Lower leg skin (tissue), 4 donors: Measurements from ENCODE around the gene PCCA. TPM values are rescaled to one million over a fixed set of nuclear protein-coding genes. Genes with fewer than 3 reads are reported as not detected.
A peak's percentile ranks its signal among the peaks of the same experiment; 100 is the strongest.
"Not testable (repeated sequence)": the region's sequence is repeated elsewhere in the genome, so short reads cannot be mapped to it uniquely, and the experiment has no call there.

Source experiments
- DNase-seq, 2 donors: peaks; one replicate each; pipeline ENCODE4 v3.0.0-alpha.2; 2019; ENCODE audit warnings: low spot score in 2 of 2
- H3K4me3 ChIP-seq: fragments of 200-600 bp; sonication (generic); 2 replicates; pipeline ENCODE4 v1.5.1; 2017; ENCODE audit warnings: mild to moderate bottlenecking, low read depth; ENCODE audit not compliant: poor library complexity, severe bottlenecking
- CTCF ChIP-seq, 3 donors: fragments of 450-650 bp; IDR thresholded peaks; one replicate each; pipeline ENCODE4 v1.5.1; 2016; ENCODE audit warnings: antibody characterized with exemption in 3 of 3, mild to moderate bottlenecking in 3 of 3, moderate library complexity in 2 of 3
- POLR2A ChIP-seq, 2 donors: fragments of 450-650 bp; IDR thresholded peaks; one replicate each; pipeline ENCODE4 v1.6.1; 2016 to 2017; ENCODE audit warnings: antibody characterized with exemption in 2 of 2, mild to moderate bottlenecking in 1 of 2, moderate library complexity in 1 of 2
- WGBS, 2 donors: methylation state at CpG; one replicate each; pipeline ENCODE4 v1.1.5; 2018; 5-methylcytosine and 5-hydroxymethylcytosine counted together
- intact Hi-C: fragments of 100-400 bp; cut with DNase I; formaldehyde crosslinking; loops from one replicate; pipeline ENCODE4 v1.15.0; 2023; ENCODE audit warnings: low total_unique reads
- total RNA-seq, 4 donors: library from RNA; depleted of rRNA; stranded (reverse); fragments of >200 nt; gene quantifications; one replicate each; pipeline ENCODE4 v1.1.0, GENCODE V29; 2016

The PCCA gene
- total RNA-seq, 4 donors from 2014 or later = 24.3 to 34.2 (median 26.2) TPM

DNA sequence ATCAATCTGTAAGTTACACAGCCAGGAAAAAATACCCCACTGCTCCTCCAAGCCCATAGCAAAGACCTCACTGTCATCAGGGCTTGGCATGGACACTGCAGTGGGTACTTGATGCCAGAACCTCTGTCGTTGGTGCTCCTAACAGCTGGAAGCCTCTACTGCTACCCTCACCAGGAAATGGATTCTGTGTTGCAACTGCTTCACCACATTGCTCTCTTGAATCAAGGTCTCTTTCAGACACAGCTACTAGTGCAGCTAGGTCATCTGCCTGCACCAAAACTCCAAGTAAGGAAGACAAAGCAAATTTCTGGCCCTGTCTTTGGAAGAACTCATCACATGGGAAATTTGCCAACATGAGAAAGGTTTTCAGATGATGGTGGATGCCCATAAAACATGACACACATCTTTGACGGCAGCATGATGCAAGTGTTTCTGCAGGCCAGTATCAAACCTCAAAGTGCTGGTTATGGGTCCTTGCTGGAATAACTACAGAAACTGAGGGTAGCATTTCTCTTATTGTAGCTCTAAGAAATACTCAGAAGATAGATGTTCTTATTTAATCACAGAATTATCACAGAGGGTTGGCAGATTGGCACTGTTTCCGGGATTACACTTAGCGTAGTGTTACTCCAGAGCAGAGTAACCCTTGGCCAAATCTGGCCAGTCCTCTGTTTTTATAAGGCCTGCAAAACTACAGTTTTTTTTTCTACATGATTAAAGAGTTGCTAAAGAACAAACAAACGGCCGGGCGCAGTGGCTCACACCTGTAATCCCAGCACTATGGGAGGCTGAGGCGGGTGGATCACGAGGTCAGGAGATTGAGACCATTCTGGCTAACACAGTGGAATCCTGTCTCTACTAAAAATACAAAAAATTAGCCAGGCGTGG lies 12.9 kb upstream of the PCCA start:
- no peak overlapping the region for H3K4me3 ChIP-seq
- TF ChIP-seq CTCF (IDR thresholded peaks at IDR 0.05) = no peak
- TF ChIP-seq POLR2A (IDR thresholded peaks at IDR 0.05) = no peak
- intact Hi-C loops = no loop called here
- WGBS, 2 donors = 78 to 88% methylated on average over 10 of the region's 10 CpGs
- no peak for DNase-seq

DNA sequence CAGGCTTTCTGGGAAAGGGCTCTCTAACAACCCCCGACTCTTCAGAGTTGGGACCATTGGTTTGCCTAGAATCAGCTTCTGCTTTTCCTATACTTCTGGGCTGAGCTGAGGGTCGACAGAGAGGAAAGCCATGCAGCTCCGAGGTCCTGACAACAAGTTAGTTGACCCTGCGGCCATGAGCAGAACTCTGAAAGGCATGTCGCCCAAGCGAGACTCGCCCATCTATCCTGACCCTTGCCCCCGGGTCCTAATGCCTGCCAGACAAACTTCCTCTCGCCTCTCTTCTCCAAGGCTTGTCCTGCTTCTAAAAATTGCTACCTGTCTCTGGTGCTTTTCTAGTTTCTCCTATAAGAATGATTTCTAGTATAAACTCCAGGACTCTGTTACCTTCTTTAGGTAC lies 9.9 kb upstream of the PCCA start:
- intact Hi-C loops, DNase-seq, H3K4me3 ChIP-seq: not testable (repeated sequence)
- WGBS, 2 donors = 87% methylated on average over 9 of the region's 9 CpGs

DNA sequence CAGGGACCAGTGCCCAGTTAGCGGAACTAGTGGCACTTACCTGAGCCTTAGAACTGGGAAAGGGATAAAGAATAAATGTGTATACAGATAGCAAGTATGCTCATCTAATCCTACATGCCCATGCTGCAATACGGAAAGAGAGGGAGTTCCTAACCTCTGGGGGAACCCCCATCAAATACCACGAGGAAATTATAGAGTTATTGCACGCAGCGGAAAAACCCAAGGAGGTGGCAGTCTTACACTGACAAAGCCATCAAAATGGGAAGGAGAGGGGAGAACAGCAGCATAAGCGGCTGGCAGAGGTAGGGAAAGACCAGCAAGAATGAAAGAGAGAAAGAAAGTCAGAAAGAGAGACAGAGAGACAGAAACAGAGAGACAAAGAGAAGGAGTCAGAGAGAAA lies 5.5 kb upstream of the PCCA start:
- intact Hi-C loops, DNase-seq, H3K4me3 ChIP-seq: not testable (repeated sequence)
- 75 to 79% methylated on average over 6 of the region's 6 CpGs for WGBS, 2 donors

GRCh38 chr13:100088273-100088643 lies 635 bp upstream of the PCCA start:
- DNase-seq = no peak
- H3K4me3 ChIP-seq = peak overlapping the region; percentile 81
- WGBS, 2 donors = 51 to 56% methylated on average over 12 of the region's 12 CpGs
- TF ChIP-seq POLR2A (IDR thresholded peaks at IDR 0.05) (no peak), CTCF (IDR thresholded peaks at IDR 0.05) (no peak)
- intact Hi-C loops = no loop called here

GRCh38 chr13:100089465-100090032 lies 656 bp downstream of the PCCA start:
- 1 to 2% methylated on average over 13 of the region's 13 CpGs for WGBS, 2 donors
- intact Hi-C loops = no loop called here
- TF ChIP-seq POLR2A (IDR thresholded peaks at IDR 0.05) = no peak
- no peak for TF ChIP-seq CTCF (IDR thresholded peaks at IDR 0.05)
- no peak for DNase-seq
- H3K4me3 ChIP-seq = peak overlapping the region; percentile 81

DNA sequence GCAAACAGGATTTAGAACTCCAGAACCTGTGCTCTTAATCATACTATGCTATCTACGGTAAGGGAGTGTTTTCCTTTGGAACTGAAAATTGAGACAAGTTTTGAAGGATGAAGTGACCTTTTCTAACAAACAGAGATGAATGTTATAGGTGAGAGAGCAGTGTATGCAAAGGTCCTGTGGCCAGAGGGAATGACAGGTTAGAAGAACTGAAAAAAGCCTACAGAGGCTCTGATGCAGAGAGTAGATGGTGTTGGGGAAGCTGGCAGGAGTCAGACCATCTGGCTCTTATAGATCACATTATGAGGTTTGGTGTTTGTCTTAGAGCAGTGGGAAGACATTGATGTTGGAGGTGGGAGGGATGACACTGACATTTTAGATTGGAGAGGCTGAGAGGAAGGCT lies 2.0 kb downstream of the PCCA start:
- intact Hi-C loops = no loop called here
- TF ChIP-seq POLR2A (IDR thresholded peaks at IDR 0.05) (no peak), CTCF (IDR thresholded peaks at IDR 0.05) (no peak)
- WGBS, 2 donors = 79 to 96% methylated on average over 1 of the region's 1 CpG
- no peak overlapping the region for H3K4me3 ChIP-seq
- DNase-seq = no peak
